Amniotic epithelial cell (primary cell): ENCODE data around the gene SRRM4.
A peak's percentile ranks its signal among the peaks of the same experiment; 100 is the strongest.
"Not testable (repeated sequence)": the region's sequence is repeated elsewhere in the genome, so short reads cannot be mapped to it uniquely, and the experiment has no call there.

Experiments
- DNase-seq: peaks from one replicate; pipeline ENCODE4 v3.0.0-alpha.2; 2010; ENCODE audit warnings: low read depth

SRRM4 gene, protein sequence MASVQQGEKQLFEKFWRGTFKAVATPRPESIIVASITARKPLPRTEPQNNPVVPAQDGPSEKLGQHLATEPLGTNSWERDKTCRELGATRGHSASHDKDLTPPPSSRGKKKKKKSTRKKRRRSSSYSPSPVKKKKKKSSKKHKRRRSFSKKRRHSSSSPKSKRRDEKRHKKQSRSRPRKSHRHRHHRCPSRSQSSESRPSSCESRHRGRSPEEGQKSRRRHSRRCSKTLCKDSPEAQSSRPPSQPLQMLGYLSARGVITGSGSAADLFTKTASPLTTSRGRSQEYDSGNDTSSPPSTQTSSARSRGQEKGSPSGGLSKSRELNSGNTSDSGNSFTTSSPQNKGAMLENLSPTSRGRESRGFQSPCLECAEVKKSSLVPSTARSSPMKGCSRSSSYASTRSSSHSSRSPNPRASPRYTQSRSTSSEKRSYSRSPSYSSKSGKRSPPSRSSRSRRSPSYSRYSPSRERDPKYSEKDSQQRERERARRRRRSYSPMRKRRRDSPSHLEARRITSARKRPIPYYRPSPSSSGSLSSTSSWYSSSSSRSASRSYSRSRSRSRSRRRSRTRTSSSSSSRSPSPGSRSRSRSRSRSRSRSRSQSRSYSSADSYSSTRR

DNA sequence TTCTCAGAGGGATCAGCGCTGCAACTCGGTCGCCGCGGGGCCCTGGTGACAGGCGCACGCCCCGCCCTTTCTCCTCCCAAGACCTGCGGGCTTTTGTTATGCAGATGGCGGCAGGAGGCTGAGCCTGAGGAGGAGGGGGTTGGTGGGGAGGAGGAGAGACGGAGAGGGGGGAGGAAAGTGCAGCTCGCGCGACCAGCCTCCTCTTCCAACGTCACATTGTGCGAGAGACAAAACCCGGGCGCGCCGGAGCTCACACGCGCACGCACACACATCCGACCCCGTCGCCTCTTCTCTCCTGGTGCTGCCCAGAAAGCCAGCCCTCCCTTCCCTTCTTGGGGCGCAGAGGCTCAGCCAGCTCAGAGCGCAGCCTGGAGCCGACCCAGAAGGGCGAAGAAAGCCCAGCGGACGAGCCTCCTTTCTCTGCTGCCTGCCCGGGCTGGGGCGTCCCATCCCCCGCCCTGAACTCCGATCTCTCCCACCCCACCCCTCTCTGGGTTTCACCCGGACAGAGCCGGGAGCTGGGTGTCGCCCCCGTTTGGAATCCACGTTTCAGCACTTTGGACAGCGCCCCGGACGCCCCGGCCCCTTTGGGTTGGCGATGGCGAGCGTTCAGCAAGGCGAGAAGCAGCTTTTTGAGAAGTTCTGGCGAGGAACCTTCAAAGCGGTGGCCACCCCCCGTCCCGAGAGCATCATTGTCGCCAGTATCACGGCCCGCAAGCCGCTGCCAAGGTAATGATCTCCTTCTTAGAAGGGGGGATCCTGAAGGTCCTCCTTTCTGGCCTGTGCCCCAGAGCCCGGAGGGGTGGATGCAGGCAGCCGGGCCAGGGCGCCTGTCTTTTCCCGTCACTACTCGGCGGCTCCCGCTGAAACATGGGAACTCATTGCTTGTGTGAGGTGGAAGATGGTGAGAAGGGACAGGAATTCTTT is at the start of gene SRRM4:
Gene SRRM4 (plus strand): TSS at position 257 of the 927 bp plus-strand sequence. CDS start 342 bp downstream, at position 599.
- DNase-seq: no peak

DNA sequence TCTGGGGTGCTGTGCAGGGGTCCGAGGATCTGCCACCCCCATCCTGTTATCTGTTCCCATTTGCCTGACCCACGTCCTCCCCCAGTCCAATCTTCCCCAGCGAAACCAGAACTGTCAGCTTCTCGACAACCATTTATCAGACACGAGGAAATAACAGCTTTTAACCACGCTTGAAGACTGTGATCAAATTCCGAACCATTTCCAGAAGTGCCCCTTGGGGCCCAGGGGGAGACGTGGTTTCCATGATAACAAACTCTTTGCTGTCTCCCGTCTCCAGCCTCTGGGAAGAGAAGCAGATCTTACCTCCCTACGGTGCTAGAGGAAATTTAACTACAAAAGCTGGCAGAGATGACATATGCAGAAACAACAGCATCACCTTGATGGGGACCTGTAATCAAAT is 35.1 kb upstream of the SRRM4 start:
- no peak for DNase-seq

DNA sequence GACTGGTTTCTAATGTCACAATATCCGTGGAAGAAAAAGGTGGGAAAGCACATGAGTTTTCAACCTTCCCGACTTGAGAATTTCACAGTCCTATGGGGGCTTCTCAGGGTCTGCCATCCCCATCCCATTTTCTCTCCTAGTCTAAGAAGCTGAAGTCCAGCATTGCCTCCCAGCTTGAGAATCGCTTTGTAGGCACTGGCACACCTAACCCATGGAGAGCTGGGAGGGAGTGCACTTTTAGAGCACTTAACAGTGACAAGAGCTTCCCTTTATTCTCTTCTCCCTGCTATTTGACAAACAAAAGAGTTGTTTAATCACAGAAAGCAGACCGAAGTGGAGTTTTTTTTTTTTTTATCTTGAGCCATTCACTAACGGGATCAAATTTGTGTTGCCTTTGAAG is 22.8 kb upstream of the SRRM4 start:
- DNase-seq: no peak

DNA sequence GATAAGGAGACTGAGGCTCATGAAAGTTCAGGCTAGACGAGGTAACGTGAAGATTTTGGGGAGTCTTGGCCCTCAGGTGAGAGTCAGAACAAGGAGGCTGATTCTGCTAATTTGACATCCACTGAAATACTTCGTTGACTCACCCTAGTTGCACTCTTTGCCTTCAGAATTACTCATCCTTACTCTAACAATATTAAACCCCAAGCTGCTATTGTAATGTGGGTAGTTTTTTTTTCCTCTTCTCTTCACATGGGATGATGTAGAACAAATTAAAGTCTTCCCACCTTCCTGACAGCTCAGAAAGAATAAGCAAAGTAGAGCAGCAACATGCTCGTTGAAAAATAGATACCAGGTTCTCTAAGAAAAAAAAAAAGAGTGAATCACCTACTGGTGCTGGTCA is 22.0 kb upstream of the SRRM4 start:
- DNase-seq: no peak

DNA sequence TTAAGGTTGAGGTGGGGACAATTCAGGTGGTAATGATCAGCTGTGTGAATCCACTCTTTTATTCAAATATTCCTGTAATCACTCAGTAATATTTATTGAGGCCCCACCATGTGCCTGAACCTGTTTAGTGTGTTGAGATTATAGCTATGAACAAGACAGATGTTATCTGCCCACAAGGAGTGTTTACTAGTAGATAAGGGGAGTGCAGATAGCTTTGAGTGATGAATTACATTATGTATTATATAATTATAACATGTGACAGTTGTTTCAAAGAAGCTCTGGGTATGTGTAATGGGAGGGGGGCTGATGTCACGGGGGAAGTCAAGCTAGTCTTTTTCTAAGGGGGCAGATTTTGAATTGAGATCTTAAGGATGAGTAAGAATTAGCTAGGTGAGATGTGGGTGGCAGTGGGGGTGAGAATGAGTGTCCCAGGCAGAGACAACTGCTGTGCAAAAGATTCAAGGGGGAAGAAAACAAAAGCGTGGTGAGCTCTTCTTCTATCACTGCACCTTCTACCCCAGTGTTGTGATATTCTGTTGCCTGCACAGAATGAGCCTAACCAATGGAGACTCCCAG is 21.3 kb upstream of the SRRM4 start:
- no peak for DNase-seq

DNA sequence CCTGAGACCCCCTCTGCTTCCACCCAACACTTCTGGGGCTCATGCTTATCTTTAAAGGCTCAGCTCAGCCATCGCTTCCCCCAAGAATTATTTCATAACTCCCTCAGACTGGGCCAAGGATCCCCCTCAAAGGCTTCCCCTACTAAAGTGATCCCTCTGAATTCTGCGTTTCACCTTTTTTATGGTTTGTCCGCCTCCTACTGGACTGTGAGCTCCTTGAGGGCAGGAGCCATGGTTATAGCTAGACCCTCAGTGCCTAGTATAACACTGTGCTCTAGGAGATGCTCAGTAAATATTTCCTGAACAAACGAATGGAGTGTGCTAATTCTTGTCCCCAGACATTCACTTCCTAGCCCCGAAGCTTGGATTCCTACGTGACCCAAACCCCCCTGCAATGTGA is 20.5 kb upstream of the SRRM4 start:
- DNase-seq: no peak

DNA sequence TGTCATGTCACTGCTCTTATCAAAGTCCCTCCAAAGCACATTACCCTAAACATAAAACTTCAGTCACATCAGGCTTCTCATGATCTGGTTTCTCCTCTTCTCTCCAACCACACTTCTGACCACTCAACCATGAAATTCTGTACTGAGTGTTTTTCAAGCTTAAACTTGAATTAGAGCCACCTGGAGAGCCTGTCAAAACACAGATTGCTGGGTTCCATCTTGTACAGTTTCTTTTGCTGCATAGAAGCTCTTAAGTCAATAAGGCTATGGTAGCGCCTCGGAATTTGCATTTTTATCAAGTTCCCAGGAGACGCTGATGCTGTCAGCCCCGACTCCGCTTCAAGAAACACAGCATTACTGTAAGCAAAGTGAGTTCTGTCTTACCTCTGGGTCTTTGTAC is 16.4 kb upstream of the SRRM4 start:
- no peak for DNase-seq

DNA sequence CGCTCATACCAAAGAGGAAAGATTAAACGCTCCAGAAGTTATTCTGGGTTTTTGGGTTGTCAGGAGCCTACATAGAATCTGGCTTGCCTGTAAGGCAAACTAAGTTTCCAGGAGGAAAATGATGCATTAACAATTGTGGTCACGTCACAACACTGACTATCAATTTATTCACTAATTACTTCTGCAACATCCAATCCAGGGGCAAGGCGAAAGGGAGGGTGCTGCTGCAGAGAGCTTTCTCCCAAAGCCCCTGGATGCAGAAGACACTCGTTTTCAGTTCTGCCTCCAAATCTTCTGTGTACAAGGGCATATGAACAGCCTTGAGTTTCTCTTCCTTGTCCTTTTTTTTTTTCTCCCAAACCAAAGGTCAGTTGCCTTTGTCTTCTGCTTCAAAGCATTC is 10.5 kb upstream of the SRRM4 start:
- no peak for DNase-seq

DNA sequence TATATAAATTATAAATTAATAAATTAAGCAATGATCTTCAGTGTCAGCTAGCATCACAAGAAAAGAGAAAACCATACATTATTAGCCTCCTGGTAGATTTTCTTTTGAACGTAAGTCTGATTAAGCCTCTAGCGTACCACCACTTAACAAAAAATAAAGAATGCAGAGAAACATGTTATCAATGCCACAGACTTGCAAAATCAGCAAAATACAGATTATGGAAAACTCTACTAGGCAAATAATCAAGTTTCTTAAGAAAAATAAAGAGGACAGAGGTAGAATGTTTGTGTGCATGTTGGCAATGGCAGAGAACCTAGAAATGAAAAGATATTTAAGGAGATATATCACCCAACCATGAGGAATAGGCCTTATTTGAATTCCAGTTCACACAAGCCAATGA is 8.4 kb upstream of the SRRM4 start:
- DNase-seq: no peak

DNA sequence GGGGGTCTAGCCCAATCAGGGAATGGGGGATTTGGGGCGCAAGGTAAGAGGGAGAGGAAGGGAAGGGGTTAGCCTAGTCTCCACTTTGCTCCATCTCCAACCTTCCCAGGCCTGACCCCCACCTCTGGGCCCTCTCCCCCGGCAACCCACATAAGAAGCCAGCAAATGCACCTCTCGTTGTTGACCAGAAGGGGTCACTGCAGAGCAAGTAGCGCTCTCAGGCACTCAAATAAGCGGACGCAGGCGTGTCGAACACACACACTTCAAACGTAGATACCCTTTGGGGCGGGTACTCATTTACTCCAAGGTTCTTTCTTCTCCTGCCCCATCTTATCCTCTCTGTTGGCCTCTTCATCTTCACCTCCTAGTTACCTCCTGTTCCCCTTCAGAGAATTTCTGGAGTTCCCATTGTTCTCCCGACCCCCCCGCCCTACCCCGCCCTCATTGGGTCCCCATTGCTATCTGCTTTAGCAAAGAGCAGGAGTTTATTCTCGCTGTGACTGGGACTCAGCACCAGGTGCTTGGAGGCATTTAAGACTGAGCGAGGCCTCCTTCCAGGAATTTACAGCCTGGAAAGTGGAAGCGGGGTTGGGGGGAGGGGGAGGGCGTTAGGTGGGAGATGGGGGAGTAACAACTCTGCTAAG is 1.5 kb upstream of the SRRM4 start:
- peak; percentile 26 for DNase-seq

DNA sequence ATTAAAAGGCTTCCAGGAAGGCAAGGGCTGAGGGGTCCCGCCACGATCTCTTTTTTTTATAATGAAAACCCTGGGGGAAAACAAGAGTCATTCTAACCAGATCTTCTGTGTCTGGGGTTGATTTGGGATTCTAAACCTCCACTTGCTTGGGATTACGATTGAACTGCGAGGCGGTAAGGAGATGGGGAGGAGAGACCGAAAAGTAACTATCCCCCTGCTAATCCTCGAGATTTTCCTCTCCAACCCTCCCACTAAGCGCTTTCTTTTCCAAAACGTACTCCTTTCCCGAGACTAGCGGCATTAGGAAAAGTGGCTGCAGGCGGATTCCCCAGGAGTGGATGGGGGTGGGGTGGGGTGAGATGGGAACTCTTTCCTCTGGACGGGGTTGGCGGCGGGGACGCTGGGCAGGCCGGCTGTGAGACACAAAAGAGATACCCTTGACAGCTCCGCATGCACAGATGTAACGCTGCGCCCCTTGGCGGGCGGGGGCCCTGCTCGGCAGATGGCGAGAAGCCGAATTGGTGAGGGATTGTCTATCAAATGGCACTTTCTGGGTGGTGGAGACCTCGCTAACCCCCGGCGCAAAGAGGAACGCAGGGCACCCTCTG is 830 bp upstream of the SRRM4 start:
- DNase-seq: no peak

DNA sequence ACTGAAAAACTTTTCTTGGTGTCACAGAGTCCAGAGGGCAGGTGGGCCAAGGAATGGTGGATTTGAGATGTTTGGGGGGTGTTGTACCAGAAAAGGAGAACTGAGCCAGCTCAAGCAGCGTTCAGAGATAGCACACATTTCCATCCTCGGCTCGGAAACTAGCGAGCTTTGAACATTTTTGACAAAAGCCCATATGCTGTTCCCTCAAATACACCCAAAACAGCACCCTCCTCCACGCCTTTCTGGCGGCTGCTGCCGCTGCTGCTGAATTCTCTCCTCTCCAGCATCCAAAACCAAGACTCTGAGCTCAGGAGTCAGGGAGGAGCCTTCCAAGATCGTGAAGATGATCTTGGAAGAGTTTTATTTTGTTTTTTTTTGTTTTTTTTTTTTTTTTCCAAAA is 961 bp downstream of the SRRM4 start:
- no peak for DNase-seq

DNA sequence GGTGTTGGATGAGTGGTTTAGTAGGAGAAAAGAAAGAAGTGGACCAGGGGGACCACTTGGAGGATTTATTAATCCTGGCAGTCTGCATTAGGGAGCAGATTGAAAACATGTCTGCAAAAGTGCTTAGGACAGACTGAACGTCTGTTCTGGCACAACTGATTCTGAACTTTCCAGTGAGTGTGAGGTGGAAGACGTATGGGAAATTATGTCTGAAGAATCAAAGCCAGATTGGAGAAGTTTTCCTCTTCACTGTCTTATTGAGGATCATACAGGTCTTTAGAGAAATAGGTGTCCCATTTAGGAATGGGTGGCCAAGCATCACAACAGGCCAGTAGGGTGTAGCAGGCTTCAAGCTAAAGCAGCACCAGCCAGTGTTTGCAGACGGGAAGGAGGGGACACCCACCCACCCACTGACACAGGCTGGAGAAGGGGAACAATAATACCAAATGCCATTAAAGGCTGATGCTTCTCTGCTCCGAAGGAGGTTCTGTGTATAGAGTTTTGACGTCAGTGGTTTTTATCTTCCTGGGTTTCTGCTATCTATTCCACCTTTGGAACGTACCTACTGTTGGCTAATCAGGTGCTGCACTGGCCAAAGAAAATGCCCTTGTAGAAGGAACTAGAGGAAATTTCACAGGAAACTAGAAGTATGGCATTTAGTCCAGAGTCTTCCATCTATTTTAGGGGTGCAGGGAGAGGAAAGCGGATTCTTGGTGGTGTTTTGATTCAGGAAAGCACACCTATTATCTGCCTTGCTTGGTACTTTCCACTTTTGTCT is 1.8 kb downstream of the SRRM4 start:
- DNase-seq: no peak

DNA sequence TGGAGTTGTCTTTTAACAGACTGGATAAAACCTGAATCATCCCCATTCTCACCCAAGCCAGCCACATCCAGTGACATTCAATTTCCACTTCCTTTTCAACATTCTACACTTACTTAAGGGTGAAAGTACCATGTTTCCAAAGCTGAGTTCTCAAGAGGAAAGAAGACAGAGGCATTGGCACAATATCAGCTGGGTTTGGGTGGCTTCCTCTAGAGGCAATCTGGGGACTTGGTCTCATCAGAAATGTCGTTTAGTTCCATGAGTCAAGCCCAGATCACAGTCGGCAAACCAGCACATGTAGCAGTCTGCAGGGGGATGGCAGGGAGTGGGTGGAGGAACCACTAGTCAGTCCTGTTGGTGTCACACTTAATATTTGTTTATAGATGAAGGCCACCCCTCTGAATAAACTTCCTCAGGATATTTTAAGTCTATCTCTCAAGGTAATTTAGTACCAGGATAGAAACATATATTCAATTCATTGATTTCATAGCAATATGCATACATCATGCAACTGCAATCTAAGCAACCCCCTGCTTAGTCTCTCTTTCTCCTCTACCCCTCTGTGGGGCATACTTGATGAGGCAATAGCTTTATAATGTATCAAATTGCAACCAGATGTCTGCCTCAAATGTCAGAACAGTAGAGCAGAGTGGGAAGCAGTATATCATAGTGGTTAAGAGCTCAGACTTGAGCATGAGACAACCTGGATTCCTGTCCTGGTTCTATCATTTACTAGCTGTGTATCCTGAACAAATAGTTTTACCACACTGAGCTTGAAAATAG is 3.0 kb downstream of the SRRM4 start:
- DNase-seq: no peak

DNA sequence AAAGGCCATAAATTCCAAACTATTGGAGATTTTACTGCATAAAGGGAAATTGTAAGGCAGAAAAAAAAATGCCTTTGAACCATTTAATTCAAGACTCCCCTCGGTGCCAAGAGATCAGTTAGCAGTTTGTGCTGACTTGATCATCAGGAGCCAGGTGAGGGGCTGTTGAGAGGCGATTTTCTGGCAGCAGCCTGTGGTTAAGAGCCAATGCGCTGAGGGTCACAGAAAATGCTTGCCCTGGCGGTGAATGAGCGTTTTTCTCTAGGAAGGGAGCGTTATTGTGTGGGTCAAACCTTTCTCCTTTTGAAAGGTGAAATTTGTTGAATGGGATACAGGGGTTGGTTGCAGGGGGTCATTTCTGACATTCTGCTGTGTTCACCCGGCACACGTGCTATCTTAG is 4.7 kb downstream of the SRRM4 start:
- DNase-seq: no peak

DNA sequence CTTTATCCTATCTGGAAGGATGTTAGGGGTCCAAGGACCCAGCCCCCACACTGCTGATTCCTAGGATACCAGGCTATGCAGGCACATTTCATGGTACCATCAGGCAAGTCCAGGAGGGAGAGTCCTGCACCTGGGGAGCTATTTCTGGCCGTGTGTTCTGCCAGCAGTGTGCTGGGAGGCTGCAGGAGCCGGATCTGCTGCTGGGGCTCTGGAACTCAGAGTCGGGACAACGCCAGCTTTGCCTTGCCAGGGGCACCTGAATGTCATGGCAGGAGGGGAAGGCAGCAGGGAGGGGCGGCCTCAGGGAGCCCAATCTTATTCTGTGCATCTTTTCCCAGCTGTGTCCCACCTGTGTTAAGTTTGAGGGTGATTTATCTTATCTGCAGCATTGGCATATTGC is 17.8 kb downstream of the SRRM4 start:
- DNase-seq: no peak

DNA sequence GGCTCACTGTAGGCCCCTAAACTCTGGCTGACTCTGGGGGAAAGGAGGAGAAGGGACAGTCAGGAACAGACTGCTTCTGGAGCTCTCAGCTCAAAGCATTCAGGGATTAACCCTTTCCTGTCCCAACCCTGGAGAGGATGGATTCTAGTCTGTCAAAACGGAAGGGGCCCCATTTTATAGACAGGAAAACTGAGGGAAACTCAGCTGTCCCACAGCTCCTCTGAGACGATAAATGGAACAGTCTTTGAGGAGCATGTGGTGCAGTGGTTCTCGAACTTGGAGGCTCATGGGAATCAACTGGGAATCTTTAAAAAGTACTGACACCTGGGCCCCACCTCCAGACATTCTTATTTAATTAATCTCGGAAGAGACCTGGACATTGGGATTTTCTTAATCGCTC is 23.7 kb downstream of the SRRM4 start:
- DNase-seq: no peak

DNA sequence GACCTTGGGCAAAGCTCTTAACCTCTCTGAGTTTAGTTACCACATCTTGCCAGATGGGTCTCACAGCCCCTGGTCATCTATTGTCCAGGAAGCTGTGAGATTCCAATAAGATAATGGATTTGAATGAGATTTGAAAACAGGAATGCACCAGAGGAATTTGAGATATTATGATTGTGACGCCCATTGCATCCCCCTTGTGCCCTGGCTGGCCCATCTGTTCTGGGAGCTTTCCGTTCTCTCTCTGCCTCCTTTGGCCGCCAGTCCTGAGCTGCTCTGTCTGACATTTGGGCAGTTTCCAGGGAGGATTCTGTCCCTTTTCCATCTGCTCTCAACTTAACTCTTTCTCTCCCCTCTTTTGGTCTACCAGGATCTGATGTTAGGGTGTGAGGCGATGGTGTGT is 24.6 kb downstream of the SRRM4 start:
- no peak for DNase-seq

DNA sequence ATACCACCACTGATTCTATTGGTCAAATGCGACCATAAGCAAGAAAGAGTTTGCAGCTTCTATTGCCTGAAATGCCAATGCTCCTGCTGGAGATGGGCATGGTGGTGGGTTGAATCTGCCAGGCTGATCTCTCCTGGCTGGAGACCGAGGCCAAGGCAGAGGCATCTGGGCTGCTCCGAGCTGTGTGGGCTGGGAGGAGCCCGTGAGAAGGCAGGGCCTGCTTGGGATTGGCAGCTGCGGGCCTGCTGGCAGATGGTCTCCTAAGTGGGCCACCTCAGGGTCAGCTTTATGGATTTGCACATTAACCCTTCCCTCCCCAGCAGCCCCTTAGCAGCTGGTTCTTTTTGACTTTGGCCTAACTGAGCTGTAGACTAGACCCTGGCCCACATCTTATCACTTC is 25.4 kb downstream of the SRRM4 start:
- no peak for DNase-seq

DNA sequence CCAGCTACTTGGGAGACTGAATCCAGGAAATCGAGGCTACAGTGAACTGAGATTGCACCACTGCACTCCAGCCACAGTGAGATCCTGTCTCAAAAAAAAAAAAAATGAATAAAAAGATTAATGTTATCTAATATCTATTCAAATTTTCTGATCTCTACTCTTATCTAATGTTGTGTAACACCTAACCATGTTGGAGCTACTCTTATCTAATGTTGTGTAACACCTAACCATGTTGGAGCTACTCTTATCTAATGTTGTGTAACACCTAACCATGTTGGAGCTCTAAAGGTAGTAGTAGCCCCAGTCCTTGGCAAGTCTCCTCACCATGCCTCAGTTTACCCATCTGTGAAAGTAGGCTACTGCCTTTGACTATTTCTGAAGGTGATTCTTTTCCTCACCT is 26.9 kb downstream of the SRRM4 start:
- DNase-seq: not testable (repeated sequence)
